Measurements from ENCODE around the gene FXYD3.
"Not testable (repeated sequence)": the region's sequence is repeated elsewhere in the genome, so short reads cannot be mapped to it uniquely, and the experiment has no call there.

Gene FXYD3

DNA sequence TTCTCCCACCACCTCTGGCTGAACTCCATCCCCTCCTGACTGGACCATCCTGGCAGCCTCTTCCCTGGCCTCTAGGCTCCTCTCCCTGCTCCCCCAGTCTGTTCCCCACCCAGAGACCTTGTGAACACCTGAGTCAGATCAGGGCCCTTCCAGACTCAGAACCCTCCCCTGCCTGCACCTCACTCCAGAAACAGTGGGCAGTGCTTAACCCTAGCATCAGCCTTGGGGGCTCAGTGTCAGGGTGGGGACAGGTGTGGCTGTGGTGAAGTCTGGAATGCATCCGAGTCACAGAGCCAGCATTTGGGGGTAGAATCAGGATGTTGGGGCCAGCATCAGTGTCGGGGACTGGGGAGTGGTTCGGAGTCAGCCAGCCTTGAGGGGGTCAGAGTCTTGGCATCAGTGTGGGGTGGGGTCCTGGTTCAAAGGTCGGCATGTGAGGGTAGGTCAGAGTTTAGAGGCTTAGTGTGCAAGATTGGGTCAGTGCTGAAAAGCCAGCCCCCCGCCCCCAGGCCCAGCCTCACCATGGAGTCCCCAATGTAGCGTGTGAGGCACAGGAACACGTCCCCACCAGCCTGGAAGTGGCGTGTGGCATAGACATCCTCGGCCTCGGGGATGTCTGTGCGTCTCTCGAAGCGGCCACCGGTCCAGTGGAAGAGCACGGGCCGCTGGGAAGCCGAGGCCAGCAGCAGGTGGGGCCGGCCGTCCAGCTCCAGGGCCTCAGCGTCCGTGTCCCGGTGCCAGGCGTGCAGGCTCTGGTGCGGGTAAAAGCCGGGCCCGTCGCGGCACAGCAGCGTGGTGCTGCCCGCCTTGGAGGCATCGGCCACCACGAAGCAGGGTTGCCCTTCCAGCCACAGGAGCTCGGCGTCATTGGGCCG, 10.4 kb downstream of the FXYD3 start:
- no peak for FAIRE-seq

DNA sequence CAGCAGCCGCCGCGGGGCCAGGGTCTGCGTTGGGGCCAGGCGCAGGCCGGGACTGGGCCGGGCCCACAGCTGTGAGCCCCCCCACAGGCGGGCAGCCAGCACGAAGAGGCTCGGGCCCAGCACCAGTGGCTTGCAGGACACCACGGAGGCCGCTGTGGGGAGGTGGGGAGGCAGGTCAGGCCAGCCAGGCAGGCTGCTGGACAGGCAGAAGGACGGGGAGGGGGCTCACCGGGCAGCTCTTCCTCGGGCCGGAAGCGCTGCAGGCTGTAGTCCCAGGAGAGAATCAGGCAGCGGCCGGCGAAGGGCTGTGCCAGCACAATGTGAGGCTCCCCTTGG, 11.0 kb downstream of the FXYD3 start:
- FAIRE-seq, result no peak

DNA sequence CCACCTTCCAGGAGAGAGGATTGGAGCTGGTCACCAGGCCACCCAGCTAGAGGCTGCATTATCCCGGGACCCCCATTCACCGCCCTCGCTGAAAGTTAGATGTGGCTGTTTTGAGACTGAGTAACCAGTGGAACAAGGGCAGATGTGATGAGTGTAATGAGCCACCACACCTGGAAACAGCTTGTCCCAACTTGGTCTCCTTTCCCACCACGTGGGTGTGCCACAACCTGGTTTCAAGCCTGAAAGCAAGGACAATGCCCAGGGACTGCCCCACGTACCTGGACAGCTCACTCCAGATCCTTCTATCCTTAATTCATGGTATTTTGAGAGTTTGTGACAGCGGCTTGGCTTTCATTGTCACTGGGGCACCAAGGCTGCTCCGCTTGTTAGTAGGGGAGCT, 12.2 kb downstream of the FXYD3 start:
- no peak for FAIRE-seq

DNA sequence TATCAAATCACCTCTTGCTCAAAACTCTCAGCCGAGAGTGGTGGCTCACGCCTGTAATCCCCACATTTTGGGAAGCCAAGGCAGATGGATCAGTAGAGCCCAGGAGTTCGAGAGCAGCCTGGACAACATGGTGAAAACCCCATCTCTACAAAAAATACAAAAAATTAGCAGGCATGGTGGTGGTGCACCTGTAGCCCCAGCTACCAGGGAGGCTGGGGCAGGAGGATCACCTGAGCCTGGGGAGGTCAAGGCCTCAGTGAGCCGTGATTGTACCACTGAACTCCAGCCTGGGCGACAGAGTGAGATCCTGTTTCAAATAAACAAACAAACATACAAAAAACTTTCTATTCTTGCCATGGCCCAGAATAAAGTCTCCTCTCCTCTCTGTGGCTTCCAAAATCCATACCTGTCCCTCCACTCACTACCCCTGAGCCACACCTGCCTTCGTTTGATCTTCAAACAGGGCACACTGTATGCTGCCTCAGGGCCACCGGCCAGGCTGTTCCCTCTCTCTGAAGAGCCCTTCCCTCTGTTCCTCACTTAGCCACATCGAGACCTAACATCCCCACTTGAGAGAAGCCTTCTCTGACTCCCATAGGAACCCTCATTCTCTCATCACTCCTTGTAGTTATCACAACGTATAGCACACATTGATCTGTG, 12.9 kb downstream of the FXYD3 start:
- no peak for FAIRE-seq

DNA sequence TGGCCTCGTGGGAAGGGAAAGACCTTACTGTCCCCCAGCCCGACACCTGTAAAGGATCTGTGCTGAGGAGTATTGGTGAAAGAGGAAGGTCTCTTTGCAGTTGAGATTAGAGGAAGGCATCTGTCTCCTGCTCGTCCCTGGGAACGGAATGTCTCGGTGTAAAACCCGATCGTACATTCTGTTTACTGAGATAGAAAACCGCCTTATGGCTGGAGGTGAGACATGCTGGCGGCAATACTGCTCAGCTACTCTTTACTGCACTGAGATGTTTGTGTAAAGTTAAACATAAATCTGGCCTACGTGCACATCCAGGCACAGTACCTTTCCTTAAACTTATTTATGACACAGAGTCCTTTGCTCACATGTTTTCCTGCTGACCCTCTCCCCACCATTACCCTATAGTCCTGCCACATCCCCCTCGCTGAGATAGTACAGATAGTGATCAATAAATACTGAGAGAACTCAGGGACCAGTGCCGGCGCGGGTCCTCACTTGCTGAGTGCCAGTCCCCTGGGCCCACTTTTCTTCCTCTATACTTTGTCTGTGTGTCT, 14.2 kb downstream of the FXYD3 start:
- not testable (repeated sequence) for FAIRE-seq

DNA sequence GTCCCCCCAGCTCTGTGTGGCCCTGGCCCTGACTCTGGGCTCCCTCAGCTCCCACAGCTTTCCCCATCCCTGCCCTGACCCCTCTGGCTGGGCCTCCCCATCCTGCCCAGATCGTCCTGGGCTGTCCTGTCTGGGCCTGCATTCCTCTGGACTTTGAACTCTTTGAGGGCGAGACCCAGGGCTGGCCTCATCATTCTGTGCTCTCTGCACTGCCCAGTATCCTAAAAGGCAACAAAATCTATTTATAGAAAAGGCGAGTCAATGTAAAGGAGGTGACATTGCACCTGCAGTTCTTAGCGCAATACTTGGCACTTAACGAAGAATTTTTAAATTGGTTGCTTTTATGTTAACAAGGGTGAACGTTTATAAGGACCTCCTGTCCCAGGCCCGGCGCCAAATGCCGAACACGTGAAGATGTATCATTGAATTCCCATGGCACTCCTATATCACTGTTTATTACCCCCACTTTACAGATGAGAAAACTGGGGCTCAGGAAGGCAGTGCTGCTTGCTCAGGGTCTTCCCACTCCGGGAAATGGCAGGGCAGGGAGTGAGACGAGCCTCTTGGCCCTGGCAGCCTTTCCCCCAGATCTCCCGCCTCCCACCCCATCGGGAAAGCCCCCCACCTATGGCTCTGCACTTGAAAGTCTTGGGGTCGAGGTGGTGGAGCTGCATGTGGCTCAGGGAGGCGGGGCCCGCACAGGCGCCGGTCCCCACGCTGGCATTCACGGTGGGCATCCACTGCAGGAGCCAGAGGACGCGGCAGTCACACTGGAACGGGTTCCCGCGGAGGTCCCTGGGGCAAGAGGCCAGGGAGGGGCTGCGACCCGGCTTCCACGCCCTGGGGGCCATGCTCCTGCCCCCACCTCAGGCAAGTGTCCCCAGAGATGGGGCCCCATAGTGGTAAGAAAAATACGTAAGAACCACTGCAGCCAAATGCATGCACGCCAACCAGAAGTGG, 15.4 kb downstream of the FXYD3 start:
- no peak for FAIRE-seq

DNA sequence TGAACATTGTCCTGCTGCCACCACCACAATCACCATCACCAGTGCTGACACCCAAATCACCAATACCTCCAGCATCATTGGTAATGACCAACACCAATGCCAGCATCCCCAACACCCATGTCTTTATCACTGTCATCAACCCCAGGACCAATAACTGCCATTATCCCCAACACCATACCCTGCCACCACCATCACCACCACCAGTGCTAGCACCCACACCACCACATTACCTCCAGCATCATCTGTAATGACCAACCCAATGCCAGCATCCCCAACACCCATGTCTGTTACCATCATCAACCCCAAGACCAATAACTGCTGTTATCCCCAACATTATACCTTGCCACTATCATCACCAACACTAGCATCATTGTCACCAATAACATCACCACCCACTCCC, 16.6 kb downstream of the FXYD3 start:
- FAIRE-seq, result no peak

DNA sequence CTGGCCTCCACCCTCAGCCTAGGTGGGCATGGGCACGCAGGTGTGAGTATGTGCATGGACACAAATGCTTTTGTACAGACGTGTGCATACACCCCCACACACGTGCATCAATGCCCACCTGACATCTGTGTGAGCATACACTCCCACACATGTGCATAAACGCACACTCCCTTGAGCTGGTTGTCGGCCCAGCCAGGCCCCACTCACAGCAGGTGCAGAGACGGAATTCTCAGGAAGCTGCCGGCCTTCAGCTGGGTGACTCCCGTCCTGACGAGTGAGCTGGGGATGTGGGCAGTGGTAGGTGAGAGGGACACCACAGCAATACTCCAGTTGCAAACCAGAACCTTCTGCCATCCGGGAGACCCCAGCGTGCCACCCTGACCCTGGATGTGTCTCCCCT, 18.2 kb downstream of the FXYD3 start:
- no peak for FAIRE-seq

DNA sequence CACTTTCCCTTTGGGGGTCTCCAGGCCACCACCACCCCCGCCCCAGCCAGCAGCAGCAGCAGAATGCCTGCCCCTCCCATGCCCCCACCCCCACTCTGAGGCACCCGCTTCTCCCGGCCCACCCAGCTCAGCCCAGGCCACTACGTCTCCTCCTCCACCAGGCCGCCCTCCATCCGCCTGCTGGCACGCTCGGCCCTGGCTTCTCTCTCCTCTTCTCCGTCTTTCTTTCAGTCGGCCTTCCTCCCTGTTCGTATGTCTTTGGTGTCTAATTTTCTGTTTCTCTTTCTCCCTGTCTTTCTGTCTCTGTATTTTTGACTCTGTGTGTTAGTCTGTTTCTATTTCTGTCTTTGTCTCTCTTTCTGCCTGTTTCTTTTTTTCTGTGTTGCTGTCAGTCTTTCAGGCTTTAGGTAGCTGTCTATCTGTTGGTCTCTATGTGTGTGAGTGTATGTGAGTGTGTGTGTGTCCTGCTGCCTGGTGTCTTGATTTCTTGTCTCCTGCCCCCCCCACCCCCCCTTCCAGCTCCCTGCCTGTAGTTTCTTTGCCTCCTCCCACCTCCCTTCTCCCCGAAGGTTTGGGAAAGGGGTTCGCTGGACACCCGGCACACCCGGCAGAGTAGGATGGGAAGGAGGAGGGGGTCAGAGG, 19.1 kb downstream of the FXYD3 start, which contains the start of gene LGI4:
LGI4 (minus strand) TSS at position 459 of the 642 bp plus-strand sequence; CDS start at position 80, 379 bp downstream.
- FAIRE-seq, result no peak

DNA sequence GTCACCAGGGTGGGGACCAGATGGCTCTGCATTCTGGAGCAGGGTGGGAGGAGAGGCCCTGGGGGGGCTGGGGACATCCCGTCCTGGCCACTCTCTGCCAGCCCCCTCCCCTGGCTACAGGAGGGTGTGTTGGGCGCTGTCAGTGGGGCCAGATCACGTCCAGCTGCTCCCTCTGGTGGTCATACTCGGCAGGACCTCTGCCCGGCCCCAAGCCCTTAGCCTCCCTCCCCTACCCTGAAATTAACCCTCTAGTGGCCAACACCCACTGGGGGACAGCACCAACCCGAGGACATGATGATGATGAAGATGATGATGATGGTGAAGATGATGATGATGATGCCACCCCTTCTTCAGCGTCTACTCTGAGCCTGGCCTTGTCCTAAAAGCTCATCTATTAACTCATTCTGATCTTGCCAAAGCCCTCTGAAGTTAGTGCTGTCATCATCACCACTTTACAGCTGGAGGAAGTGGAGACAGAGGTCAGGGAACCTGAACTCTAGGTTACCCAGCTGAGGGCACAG, 19.8 kb downstream of the FXYD3 start:
- FAIRE-seq, result no peak

DNA sequence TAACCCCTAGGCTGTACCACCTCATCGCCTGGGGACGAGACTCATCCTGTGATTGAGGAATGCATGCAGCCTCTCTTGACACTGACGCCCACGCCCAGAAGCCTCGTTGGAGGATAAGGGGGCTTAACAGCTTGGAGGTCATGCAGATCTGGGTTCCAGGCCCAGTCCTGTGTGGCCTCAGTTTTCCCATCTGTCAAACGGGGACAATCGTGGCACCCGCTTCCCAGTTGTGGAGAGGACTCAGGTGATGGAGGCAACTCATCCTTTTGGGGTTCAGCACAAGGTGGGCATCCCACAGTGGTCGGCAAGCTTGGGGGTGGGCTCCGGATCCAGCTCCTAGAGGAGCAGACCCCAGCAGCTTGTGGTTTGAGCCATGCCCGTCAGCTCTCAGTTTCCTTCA, 20.6 kb downstream of the FXYD3 start:
- no peak for FAIRE-seq

DNA sequence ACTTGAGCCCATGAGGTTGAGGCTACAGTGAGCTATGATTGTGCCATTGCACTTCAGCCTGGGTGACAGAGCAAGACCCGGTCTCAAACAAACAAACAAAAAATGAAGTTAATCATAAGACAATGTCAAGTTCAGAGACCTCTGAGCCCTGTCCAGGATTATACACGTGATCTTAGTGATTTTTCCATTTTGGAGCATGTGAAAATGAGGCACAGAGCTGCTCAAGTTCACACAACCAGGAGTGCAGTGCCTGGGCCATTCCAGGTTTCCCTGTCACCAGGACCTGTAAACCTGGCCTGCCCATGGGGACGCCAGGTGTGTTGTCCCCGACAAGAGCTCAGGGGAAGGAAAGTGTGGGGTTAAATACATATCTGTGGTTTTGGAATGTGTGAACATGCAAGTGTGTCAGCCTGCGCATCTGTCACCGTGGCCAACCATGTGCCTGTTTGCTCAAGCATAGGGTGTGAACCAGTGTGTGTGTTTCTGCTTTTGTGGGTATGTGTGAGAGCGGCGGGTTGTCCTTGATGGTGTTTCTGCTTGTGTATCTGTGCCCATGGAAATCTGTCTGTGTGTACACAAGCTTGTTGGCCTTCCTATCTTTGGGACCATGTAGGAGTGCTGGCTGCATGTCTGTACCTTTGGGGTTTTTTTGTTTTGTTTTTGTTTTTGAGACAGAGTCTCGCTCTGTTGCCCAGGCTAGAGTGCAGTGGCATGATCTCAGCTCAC, 21.5 kb downstream of the FXYD3 start:
- FAIRE-seq, result no peak

DNA sequence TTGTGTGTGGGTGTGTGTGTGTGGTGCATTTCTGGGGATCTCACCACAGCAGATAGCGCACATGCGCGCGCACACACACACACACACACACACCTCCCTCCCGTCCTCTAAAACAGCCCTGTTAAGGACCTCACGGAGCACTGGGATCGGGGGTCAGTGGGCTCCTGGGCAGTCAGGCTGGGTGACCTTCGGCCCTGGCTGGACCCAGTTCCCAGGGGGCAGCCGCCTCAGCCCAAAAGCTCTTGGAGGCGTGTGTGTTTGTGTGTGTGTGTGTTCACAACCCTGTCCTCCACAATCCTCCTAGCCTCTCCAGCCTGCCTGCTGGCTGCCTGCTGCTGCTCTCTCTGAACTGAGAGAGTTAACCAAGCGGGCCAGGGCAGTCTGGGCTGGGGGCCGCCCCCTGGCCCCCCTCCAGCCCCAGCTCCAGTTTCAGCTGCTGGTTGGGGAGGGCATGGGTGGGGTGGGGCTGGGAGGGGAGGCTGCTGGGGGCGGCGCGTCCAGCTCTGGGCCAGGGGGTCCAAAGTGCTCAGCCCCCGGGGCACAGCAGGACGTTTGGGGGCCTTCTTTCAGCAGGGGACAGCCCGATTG, 22.8 kb downstream of the FXYD3 start, which contains the start of gene FXYD1:
FXYD1 (plus strand) TSS at position 520 of the 588 bp plus-strand sequence. CDS start 1,256 bp downstream, outside the sequence.
- no peak for FAIRE-seq

DNA sequence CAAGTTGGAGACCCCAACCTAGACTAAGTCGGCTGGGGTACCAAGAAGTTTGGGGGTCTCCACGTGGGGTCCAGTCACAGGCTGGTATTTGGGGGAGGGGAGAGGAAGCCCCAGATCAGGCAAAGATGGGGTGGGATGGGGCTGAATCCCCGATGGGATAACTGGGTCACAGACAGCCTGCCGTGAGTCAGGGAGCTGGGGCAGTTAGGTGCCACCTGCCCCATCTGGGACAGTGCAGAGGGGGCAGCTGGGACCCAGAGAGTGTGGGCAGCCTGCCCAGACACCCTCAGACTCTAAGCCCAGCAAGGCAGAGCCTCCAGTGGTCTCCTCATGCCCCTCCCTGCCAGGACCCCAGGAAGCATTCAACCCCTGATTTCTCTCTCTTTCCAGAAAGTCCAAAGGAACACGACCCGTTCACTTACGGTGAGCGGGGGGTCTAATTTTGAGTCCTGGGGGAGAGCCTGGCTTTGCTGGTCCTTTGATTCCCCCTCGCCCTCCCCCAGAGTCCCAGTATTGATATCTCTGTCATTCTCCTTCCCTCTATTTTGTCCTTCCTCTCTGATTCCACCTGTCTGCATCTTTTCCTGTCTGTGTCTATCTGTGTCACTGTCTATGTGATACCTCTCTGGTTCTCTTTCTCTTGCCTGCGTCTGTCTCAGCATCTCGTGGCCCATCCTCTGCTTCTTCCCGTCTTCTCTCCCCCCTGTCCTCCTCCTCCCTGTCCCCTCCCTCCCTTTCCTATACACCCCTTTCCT, 24.8 kb downstream of the FXYD3 start:
- no peak for FAIRE-seq

DNA sequence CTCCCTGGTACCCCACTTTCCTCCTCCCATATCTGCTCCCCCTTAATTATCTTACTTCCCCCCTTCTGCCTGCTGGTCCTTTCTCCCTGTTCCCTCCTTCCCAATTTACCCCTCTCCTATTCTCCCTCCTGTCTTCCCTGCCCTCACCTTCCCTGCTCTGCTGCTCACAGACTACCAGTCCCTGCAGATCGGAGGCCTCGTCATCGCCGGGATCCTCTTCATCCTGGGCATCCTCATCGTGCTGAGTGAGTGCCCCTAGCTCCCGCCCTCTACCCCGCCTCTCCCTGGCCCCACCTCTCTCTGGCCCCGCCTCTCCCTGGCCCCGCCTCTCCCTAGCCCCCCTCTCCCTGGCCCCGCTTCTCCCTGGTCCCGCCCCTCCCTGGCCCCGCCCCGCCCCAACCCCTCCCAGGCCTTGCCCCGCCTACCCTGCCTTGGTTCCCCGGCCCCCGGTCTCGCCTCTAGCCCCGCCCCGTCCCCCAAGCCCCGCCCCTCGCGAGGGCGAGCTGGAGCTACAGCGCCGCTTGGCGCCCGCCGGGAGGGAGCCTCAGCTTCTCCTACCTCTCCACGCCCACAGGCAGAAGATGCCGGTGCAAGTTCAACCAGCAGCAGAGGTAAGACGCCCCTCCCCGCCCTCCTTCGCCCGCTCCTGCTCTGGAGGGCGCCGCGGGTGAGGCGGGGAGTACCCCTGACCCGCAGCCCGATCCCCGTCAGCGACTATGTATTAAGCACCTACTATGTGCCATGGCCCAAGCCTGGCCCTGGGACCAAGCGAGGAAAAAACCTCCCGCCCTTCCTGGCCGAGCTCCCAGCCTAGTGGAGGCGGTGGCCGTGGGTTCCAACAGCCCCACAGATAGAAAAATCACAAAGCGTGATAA, 25.6 kb downstream of the FXYD3 start:
- no peak for FAIRE-seq

DNA sequence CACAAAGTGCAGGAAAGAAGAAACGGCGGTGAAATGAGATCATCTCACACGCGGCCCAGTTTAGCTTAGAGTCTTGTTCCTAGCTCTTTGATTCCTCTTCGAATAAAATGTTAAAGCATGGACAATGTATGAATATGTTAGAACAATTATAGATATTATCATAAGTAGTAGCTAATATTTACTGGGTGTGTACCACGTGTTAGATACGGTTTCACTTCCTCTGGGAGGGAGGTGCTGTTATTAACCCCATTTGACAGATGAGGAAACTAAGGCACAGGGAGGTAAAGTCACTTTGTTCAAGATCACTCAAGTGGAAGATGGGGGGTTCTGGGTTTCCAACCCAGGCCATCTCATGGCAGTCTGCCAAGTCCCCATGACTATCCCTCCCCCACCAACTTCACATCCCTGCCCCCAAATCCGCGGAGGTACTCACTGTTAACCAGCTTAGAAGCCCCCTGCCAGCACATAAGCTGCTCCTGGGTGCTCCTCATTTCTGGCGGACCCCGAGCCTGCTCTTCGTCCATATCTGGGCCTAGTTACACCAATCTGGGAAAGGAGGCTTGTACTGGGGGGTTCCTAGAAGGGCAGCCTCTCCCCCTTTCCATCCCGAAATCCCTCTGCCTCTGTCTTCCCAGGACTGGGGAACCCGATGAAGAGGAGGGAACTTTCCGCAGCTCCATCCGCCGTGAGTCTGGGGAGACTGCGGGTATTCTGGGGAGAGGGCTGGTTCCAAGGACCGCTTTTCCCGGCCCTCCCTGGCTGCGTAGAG, 26.4 kb downstream of the FXYD3 start:
- FAIRE-seq, result no peak

DNA sequence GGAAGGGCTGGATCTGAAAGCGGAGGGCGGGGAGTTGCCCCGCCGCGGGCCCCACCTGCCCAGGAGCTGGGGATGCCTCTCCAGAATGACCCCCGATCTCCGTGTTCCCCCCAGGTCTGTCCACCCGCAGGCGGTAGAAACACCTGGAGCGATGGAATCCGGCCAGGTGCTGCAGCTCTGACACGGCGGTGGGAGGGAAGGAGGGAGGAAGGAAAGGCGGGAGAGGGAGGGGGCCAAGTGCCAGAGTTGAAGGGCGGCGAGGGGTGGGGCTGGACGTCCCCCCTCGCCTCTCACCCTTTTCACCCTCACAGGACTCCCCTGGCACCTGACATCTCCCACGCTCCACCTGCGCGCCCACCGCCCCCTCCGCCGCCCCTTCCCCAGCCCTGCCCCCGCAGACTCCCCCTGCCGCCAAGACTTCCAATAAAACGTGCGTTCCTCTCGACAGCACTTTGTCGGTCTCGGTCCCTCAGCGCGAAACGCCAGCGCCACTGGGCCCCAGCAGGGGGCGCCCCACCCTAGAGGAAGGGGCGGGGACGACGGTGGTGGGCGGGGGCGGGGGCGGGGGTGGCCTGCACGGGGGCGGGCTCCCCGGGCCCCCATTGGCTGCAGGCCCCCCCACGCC, 27.1 kb downstream of the FXYD3 start:
- no peak for FAIRE-seq
